Esophagus (tissue), 2 donors: Measurements from ENCODE around the gene CERS6. TPM values are rescaled to one million over a fixed set of nuclear protein-coding genes. Genes with fewer than 3 reads are reported as not detected.

Experiments used
- H3K27ac ChIP-seq, 2 donors: one replicate each; pipeline ENCODE4 v1.5.1; 2013; ENCODE audit warnings: low read depth in 2 of 2, mild to moderate bottlenecking in 2 of 2, inconsistent platforms in 1 of 2, low read length in 1 of 2, moderate library complexity in 1 of 2
- H3K27me3 ChIP-seq, 2 donors: one replicate each; pipeline ENCODE4 v1.6.1; 2013; ENCODE audit warnings: low read length in 2 of 2, control low read depth in 1 of 2, mild to moderate bottlenecking in 1 of 2; ENCODE audit not compliant: insufficient read depth in 2 of 2, control insufficient read depth in 1 of 2
- H3K36me3 ChIP-seq, 2 donors: one replicate each; pipeline ENCODE4 v1.6.1; 2013; ENCODE audit warnings: low read length in 1 of 2; ENCODE audit not compliant: control insufficient read depth in 2 of 2, insufficient read depth in 2 of 2
- H3K4me1 ChIP-seq, 2 donors: one replicate each; pipeline ENCODE4 v1.6.1; 2013; ENCODE audit warnings: low read length in 1 of 2; ENCODE audit not compliant: control insufficient read depth in 2 of 2, insufficient read depth in 2 of 2
- H3K4me3 ChIP-seq, 2 donors: one replicate each; pipeline ENCODE4 v1.5.1; 2013; ENCODE audit warnings: low read length in 2 of 2, mild to moderate bottlenecking in 2 of 2, low read depth in 1 of 2, moderate library complexity in 1 of 2
- H3K9me3 ChIP-seq, 2 donors: one replicate each; pipeline ENCODE4 v1.6.1; 2013; ENCODE audit warnings: mild to moderate bottlenecking in 2 of 2, low read depth in 1 of 2, low read length in 1 of 2, moderate library complexity in 1 of 2; ENCODE audit not compliant: control insufficient read depth in 2 of 2, insufficient read depth in 1 of 2
- WGBS, 2 donors: extraction: QIAGEN DNeasy Blood & Tissue Kit; methylation state at CpG; one replicate each; pipeline ENCODE4 v1.1.7; 2013; 5-methylcytosine and 5-hydroxymethylcytosine counted together
- polyA plus RNA-seq, 2 donors: library from polyadenylated mRNA; stranded (reverse); fragments of 200-250 nt; gene quantifications; one replicate each; pipeline ENCODE4 v1.2.3, GENCODE V29; 2013
- donor health status: healthy with polysubstance abuse.
- donor health status: Bipolar disorder and iron deficiency.

Gene CERS6
- polyA plus RNA-seq, 2 donors = 4.2 to 7.6 TPM

GRCh38 chr2:168510125-168510756 lies 54.2 kb downstream of the CERS6 start:
- WGBS, 2 donors = 84 to 94% methylated on average over 6 of the region's 6 CpGs
- Histone ChIP-seq H3K36me3 (no peaks in the 10 kb centered on the region), H3K27ac (no peak overlapping the region), H3K4me3 (no peak overlapping the region), H3K9me3 (no peaks in the 10 kb centered on the region), H3K4me1 (no peaks in the 10 kb centered on the region), H3K27me3 (no peaks in the 10 kb centered on the region)

- Histone ChIP-seq H3K4me3 (no peak overlapping the region), H3K27ac (no peak overlapping the region), H3K9me3 (no peaks in the 10 kb centered on the region), H3K36me3 (no peaks in the 10 kb centered on the region), H3K4me1 (no peaks in the 10 kb centered on the region), H3K27me3 (no peaks in the 10 kb centered on the region)
- WGBS, 2 donors = 68 to 78% methylated on average over 1 of the region's 1 CpG
Observed at GRCh38 chr2:168514692-168515091, 58.6 kb downstream of the CERS6 start.

GRCh38 chr2:168515502-168515901 lies 59.4 kb downstream of the CERS6 start:
- H3K9me3 ChIP-seq = no peaks in the 10 kb centered on the region
- WGBS, 2 donors = 25 to 45% methylated on average over 2 of the region's 2 CpGs
- no peaks in the 10 kb centered on the region for H3K27me3 ChIP-seq
- no peaks in the 10 kb centered on the region for H3K4me1 ChIP-seq
- H3K4me3 ChIP-seq = no peak overlapping the region
- H3K36me3 ChIP-seq = no peaks in the 10 kb centered on the region
- H3K27ac ChIP-seq = peak overlapping the region in 1 of 2 donors; percentile 66

- no peaks in the 10 kb centered on the region for H3K4me1 ChIP-seq
- WGBS, 2 donors = 76 to 77% methylated on average over 7 of the region's 7 CpGs
- no peak overlapping the region for H3K27ac ChIP-seq
Observed at GRCh38 chr2:168517816-168518215, 61.7 kb downstream of the CERS6 start.

GRCh38 chr2:168518555-168519066 lies 62.5 kb downstream of the CERS6 start:
- Histone ChIP-seq H3K36me3 (no peaks in the 10 kb centered on the region), H3K27ac (peak overlapping the region in 1 of 2 donors; percentile 15), H3K4me1 (no peaks in the 10 kb centered on the region), H3K9me3 (no peaks in the 10 kb centered on the region), H3K27me3 (no peaks in the 10 kb centered on the region), H3K4me3 (no peak overlapping the region)
- WGBS, 2 donors = 36 to 43% methylated on average over 6 of the region's 6 CpGs

More at GRCh38 chr2:168517816-168518215, 61.7 kb downstream of the CERS6 start:
- Histone ChIP-seq H3K4me3 (no peak overlapping the region), H3K9me3 (no peaks in the 10 kb centered on the region), H3K36me3 (no peaks in the 10 kb centered on the region), H3K27me3 (no peaks in the 10 kb centered on the region)

- WGBS, 2 donors = 86 to 91% methylated on average over 5 of the region's 5 CpGs
- Histone ChIP-seq H3K36me3 (no peaks in the 10 kb centered on the region), H3K27me3 (no peaks in the 10 kb centered on the region), H3K4me1 (no peaks in the 10 kb centered on the region), H3K9me3 (no peaks in the 10 kb centered on the region), H3K4me3 (no peak overlapping the region), H3K27ac (no peak overlapping the region)
Observed at GRCh38 chr2:168519534-168520308, 63.6 kb downstream of the CERS6 start.

GRCh38 chr2:168521053-168521741 lies 65.1 kb downstream of the CERS6 start:
- no peaks in the 10 kb centered on the region for H3K27me3 ChIP-seq
- no peaks in the 10 kb centered on the region for H3K36me3 ChIP-seq
- H3K4me3 ChIP-seq = no peak overlapping the region
- 48 to 57% methylated on average over 6 of the region's 6 CpGs for WGBS, 2 donors
- H3K27ac ChIP-seq = no peak overlapping the region
- no peaks in the 10 kb centered on the region for H3K9me3 ChIP-seq
- H3K4me1 ChIP-seq = peaks cover 0 to 4% of the 10 kb centered on the region in 2 donors

- Histone ChIP-seq H3K4me1 (peaks cover 0 to 4% of the 10 kb centered on the region in 2 donors), H3K4me3 (no peak overlapping the region), H3K27me3 (no peaks in the 10 kb centered on the region), H3K27ac (no peak overlapping the region), H3K36me3 (no peaks in the 10 kb centered on the region), H3K9me3 (no peaks in the 10 kb centered on the region)
- 95 to 96% methylated on average over 2 of the region's 2 CpGs for WGBS, 2 donors
Observed at GRCh38 chr2:168522446-168522845, 66.4 kb downstream of the CERS6 start.

GRCh38 chr2:168524005-168524404 lies 67.9 kb downstream of the CERS6 start:
- Histone ChIP-seq H3K4me1 (peaks cover 2 to 4% of the 10 kb centered on the region in 2 donors), H3K4me3 (no peak overlapping the region), H3K27ac (peak overlapping the region; percentile 42 to 57), H3K36me3 (no peaks in the 10 kb centered on the region), H3K9me3 (no peaks in the 10 kb centered on the region), H3K27me3 (no peaks in the 10 kb centered on the region)
- 49 to 55% methylated on average over 2 of the region's 2 CpGs for WGBS, 2 donors
